HG03378 (cell line): ENCODE results near the gene LRG1.

Experiments used
- ATAC-seq: cut with Tn5 transposase; IDR thresholded peaks from one replicate; pipeline ENCODE4 v1.9.1; 2021; ENCODE audit warnings: mild to moderate bottlenecking, moderate library complexity; ENCODE audit not compliant: unreplicated experiment

LRG1 gene

DNA sequence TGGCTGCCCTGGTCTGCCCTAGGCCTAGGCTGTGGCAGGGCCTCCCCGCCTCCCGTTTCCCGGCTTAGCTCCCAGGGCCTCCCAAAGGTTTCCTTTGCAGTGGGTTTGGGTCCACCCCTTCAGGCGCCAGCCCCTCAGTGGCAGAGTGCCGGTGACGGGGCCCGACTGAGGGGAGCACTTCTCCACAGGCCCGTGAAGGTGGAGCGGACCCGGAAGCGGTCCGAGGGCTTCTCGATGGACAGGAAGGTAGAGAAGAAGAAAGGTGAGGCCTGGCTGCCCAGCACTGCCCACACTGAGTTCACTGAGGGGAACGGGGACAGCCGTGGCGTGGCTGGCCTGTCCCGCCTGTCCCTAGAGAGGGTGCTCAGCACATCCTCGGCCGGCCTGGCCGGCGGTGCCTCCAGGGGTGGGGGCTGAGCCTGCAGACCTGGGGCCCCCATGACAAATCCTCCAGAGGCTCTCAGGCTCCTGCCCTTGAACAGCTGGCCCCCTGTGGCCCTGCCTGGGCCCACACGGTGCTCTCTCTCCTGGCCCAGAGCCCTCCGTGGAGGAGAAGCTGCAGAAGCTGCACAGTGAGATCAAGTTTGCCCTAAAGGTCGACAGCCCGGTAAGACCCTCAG, 42.0 kb downstream of the LRG1 start:
- no peak for ATAC-seq

DNA sequence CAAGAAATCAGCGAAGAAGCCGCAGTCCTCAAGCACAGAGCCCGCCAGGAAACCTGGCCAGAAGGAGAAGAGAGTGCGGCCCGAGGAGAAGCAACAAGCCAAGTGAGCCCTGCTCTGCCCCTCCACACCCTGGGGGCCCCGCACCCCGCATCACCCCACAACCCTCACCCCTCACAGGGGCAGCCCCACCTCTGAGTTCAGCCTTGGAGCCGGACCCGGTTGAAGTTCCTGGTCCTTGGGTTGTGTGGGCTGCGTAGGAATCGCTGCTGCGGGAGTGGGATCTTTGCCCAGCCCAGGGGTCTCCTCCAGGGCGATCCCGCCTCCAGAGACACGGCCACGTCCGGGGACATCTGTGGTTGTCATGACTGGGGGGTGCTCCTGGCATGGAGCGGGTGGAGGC, 43.5 kb downstream of the LRG1 start:
- ATAC-seq, result no peak

DNA sequence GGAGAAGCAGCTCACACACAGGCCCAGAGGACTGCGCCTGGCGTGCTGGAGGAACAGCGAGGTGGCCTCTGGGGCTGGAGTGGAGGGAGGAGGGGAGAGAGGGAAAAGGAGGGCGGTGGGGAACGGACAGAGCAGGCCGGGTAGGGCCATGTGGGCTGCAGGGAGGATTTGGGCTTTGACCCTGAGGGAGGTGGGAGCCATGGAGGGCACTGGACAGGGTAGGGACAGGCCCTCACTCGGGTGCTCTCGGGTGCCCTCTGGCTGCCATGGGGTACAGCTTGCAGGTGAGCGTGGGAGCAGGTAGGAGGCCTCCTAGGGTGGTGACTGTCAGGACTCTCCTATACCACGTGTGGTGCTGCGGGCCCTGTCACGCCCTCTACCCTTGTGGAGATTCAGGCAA, 44.4 kb downstream of the LRG1 start:
- no peak for ATAC-seq

DNA sequence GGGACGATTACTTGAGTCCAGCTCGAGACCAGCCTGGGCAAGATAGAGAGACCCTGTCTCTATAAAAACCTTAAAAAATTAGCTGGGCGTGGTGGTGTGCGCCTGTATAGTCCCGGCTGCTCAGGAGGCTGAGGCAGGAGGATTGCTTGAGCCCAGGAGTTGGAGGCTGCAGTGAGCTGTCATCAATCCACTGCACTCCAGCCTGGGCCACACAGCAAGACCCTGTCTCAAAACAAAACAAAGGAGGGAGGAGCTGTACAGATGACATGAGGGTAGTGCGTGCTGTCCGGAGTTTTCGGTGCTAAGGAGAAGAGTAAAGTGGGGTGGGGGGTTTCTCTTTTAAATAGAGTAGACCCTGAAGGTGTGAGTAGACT, 45.2 kb downstream of the LRG1 start:
- ATAC-seq, result no peak

DNA sequence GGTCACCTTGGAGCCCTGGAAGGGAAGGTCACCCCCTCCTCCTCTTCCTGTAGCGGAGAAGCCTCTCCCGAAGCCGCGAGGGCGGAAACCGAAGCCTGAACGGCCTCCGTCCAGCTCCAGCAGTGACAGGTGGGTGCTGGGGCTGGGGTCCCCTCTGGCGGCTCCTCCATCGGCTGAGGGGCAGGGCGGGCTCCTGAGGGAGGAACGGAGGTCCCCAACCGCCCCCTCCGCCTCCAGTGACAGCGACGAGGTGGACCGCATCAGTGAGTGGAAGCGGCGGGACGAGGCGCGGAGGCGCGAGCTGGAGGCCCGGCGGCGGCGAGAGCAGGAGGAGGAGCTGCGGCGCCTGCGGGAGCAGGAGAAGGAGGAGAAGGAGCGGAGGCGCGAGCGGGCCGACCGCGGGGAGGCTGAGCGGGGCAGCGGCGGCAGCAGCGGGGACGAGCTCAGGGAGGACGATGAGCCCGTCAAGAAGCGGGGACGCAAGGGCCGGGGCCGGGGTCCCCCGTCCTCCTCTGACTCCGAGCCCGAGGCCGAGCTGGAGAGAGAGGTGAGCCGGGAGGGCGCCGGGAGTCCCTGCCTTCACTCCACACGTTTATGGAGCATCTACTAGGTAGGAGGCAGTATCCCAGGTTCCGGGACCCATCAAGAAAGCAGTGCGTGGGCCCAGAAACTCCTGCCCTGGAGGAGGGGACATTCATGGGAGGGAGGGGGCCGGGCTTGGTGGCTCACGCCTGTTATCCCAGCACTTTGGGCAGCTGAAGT, 45.7 kb downstream of the LRG1 start:
- ATAC-seq, result no peak

DNA sequence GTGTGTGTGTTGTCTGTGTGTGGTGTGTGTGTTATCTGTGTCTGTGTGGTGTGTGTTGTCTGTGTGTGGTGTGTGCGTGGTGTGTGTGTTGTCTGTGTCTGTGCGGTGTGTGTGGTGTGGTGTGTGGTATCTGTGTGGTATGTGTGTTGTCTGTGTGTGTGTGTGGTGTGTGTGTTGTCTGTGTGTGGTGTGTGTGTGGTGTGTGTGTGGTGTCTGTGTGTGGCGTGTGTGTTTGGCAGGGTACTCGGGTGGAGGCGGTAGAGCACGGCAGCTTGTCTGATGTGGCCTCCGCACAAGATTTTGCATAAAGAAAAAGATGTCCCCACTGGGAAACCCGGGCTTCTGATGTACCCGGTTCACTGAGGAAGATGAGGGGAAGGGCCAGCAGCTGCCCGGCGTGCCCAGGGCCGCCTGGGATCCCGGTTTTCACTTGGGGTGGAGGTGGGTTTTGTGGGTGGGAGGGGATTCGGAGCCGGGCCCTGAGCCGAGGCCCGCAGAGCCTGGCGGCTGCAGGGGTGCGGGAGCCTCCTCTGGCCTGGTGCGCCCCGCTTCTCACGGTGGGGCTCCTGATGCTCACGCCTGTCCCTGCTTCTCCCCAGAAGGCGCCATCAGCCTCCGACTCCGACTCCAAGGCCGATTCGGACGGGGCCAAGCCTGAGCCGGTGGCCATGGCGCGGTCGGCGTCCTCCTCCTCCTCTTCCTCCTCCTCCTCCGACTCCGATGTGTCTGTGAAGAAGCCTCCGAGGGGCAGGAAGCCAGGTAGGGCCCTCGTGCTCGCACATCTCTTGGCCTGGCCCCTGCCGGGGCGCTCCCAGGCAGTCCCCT, 46.5 kb downstream of the LRG1 start:
- ATAC-seq, result no peak

DNA sequence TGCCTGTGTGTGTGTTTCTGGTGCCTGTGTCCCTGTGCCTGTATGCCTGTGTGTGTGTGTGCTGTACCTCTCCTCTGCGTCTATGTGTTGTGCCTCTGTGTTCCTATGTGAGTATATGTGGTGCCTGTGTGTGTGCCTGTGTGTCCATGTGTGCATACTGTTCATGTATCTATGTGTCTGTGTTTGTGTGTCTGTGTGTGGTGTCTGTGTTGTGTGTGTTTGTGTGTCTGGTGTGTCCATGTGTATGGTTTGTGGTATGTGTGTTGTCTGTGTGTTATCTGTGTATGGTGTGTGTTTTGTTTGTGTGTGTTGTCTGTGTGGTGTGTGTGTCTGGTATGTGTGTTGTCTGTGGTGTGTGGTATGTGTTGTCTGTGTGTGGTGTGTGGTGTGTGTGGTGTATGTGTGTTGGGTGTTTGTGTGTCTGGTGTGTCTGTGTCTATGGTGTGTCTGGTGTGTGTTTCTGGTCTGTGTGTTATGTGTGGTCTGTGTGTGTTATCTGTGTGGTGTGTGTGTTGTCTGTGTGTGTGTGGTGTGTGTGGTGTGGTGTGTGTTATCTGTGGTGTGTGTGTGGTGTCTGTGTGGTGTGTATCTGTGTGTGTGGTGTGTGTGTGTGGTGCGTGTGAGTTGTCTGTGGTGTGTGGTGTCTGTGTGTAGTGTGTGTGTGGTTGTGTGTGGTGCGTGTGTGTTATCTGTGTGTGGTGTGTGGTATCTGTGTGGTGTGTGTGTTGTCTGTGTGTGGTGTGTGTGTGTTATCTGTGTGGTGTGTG, 47.3 kb downstream of the LRG1 start:
- ATAC-seq, result no peak

DNA sequence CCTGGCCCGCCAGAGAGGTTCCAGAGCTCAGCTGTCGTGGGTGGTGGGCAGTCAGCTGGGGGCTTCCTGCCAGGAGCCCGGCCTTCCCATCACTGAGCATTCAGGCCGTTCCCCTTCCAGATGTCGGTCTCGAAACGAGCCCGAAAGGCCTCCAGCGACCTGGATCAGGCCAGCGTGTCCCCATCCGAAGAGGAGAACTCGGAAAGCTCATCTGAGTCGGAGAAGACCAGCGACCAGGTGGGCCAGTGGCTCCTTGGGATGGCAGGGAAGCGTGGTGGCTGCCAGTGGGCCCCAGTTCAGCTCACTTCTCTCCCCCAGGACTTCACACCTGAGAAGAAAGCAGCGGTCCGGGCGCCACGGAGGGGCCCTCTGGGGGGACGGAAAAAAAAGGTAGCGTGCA, 48.4 kb downstream of the LRG1 start:
- ATAC-seq, result no peak

DNA sequence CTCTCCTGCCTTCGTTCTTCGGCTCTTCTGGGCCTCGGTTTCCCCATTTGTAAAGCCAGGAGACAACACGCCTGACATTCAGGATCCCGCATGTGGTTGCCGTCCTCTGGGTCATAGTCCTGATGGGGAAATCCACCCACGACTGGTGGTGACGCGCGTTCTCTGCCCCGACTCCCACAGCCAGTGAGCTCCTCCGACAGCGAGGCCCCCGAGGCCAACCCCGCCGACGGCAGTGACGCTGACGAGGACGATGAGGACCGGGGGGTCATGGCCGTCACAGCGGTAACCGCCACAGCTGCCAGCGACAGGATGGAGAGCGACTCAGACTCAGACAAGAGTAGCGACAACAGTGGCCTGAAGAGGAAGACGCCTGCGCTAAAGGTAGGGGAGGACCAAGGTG, 51.3 kb downstream of the LRG1 start:
- no peak for ATAC-seq

DNA sequence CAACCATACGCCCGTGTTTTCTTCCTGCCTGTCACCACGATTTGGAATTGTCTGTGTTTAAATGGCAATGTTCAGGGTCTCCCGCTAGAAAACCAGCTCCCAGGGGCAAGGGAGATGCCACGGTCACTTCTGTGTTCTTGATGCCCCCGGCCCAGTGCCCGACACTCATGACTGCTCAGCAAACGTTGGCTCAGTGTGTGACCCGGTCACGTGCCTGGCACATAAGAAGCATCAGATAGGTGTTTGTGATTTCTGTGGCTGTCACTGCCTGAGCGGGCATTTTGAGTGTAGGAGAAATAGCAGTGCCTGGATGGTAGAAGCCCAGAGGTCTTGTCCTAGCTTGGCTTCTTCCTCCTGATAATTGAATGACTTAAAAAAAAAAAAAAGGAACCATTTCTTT, 52.3 kb downstream of the LRG1 start:
- no peak for ATAC-seq
